Body of pancreas (tissue), 4 donors: ENCODE data around the gene NOX4.
"Not testable (repeated sequence)": the region's sequence is repeated elsewhere in the genome, so short reads cannot be mapped to it uniquely, and the experiment has no call there.

ENCODE experiments used
- POLR2A ChIP-seq, 3 donors: fragments of 450-650 bp; IDR thresholded peaks; one replicate each; pipeline ENCODE4 v1.6.1; 2016; ENCODE audit warnings: antibody characterized with exemption in 3 of 3, mild to moderate bottlenecking in 2 of 3
- TF ChIP-seq, protein P1 (sequence below), 7 experiments: fragments of 450-650 bp in 4 of 7; fragments of 200-600 bp in 3 of 7; sonication (generic) in 3 of 7; IDR thresholded peaks; one replicate each; pipeline ENCODE4 v1.5.1; 2016 to 2019; ENCODE audit warnings: antibody characterized with exemption in 7 of 7

GRCh38 chr11:89410666-89411065, 80.5 kb downstream of the NOX4 start:
- TF ChIP-seq, protein P1, sequence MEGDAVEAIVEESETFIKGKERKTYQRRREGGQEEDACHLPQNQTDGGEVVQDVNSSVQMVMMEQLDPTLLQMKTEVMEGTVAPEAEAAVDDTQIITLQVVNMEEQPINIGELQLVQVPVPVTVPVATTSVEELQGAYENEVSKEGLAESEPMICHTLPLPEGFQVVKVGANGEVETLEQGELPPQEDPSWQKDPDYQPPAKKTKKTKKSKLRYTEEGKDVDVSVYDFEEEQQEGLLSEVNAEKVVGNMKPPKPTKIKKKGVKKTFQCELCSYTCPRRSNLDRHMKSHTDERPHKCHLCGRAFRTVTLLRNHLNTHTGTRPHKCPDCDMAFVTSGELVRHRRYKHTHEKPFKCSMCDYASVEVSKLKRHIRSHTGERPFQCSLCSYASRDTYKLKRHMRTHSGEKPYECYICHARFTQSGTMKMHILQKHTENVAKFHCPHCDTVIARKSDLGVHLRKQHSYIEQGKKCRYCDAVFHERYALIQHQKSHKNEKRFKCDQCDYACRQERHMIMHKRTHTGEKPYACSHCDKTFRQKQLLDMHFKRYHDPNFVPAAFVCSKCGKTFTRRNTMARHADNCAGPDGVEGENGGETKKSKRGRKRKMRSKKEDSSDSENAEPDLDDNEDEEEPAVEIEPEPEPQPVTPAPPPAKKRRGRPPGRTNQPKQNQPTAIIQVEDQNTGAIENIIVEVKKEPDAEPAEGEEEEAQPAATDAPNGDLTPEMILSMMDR (IDR thresholded peaks at IDR 0.05): not testable (repeated sequence)
- TF ChIP-seq POLR2A (IDR thresholded peaks at IDR 0.05): not testable (repeated sequence)
